ENCODE measurements around the gene RNLS. TPM values are rescaled to one million over a fixed set of nuclear protein-coding genes. Genes with fewer than 3 reads are reported as not detected.

The RNLS gene
- polyA plus RNA-seq, 3 donors, result 3.3 to 3.9 (median 3.7) TPM

DNA sequence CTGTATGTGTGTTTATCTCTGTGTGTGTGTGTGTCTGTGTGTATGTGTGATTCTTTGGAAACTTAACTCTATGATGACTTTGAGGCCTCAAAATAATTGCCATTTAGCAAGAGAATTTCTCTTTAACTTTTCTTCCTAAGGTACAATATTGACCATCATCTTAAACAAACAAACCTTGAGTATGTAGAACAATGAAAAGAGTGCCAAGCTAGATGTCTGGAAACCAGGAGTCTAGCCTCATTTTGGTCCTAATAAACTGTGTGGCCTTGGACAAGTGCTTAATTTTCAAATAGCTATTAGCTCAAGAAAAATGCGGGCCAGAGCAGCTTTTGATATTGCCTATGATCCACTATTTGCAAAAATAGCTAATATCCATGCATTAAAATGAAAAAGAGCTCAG is 119.3 kb downstream of the RNLS start:
- intact Hi-C loops (cut with micrococcal nuclease), result no loop called here
- WGBS (ENCODE audit: insufficient coverage), result no CpG with 5 or more reads among the region's 1 CpG
- TF ChIP-seq, protein P1, sequence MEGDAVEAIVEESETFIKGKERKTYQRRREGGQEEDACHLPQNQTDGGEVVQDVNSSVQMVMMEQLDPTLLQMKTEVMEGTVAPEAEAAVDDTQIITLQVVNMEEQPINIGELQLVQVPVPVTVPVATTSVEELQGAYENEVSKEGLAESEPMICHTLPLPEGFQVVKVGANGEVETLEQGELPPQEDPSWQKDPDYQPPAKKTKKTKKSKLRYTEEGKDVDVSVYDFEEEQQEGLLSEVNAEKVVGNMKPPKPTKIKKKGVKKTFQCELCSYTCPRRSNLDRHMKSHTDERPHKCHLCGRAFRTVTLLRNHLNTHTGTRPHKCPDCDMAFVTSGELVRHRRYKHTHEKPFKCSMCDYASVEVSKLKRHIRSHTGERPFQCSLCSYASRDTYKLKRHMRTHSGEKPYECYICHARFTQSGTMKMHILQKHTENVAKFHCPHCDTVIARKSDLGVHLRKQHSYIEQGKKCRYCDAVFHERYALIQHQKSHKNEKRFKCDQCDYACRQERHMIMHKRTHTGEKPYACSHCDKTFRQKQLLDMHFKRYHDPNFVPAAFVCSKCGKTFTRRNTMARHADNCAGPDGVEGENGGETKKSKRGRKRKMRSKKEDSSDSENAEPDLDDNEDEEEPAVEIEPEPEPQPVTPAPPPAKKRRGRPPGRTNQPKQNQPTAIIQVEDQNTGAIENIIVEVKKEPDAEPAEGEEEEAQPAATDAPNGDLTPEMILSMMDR (IDR thresholded peaks at IDR 0.05), result no peak
- H3K27me3 Mint-ChIP-seq (ENCODE audit: low read depth in 3 of 3), result no peaks in the 10 kb centered on the region
- Histone ChIP-seq H2AFZ (ENCODE audit: insufficient read depth, low read depth, low read length, poor library complexity, severe bottlenecking) (no peak overlapping the region), H3K79me2 (ENCODE audit: insufficient read depth, low read length) (no peaks in the 10 kb centered on the region), H3K4me3 (replicated peaks in 1 of 3; ENCODE audit: low read depth in 2 of 3, low read length in 3 of 3) (no peak overlapping the region), H3K9ac (ENCODE audit: insufficient read depth, low read length, poor library complexity, severe bottlenecking) (no peak overlapping the region), H4K20me1 (ENCODE audit: insufficient read depth, low read length) (no peaks in the 10 kb centered on the region), H3K36me3 (replicated peaks in 1 of 2; ENCODE audit: control insufficient read depth in 1 of 2, insufficient read depth in 2 of 2, low read length in 2 of 2) (no peaks in the 10 kb centered on the region), H3K27me3 (ENCODE audit: control insufficient read depth in 2 of 2, insufficient read depth in 2 of 2, low read length in 2 of 2) (no peaks in the 10 kb centered on the region), H3K4me1 (ENCODE audit: control insufficient read depth in 1 of 2, insufficient read depth in 2 of 2, low read length in 2 of 2) (peaks cover 0 to 7% of the 10 kb centered on the region in 2 donors), H3K4me2 (replicated peaks; ENCODE audit: extremely low read depth, low read length, poor library complexity, severe bottlenecking) (no peak overlapping the region), H3K27ac (ENCODE audit: low read depth in 1 of 2, low read length in 2 of 2) (no peak overlapping the region), H3K9me3 (replicated peaks in 1 of 2; ENCODE audit: control insufficient read depth in 1 of 2, insufficient read depth in 1 of 2, low read length in 2 of 2) (no peaks in the 10 kb centered on the region)
- H3K9me3 Mint-ChIP-seq, result no peaks in the 10 kb centered on the region
- no peak for DNase-seq
- no peaks in the 10 kb centered on the region for H3K36me3 Mint-ChIP-seq
- H3K4me1 Mint-ChIP-seq, result peaks cover 10% of the 10 kb centered on the region
- no peak overlapping the region for H3K4me3 Mint-ChIP-seq
- no peak overlapping the region for H3K27ac Mint-ChIP-seq

GRCh38 chr10:88461426-88461825 is 121.7 kb downstream of the RNLS start:
- no peak overlapping the region for H3K27ac Mint-ChIP-seq
- no peaks in the 10 kb centered on the region for H3K36me3 ChIP-seq (replicated peaks in 1 of 2; ENCODE audit: control insufficient read depth in 1 of 2, insufficient read depth in 2 of 2, low read length in 2 of 2)
- DNase-seq, result no peak
- H3K9me3 ChIP-seq (replicated peaks in 1 of 2; ENCODE audit: control insufficient read depth in 1 of 2, insufficient read depth in 1 of 2, low read length in 2 of 2), result no peaks in the 10 kb centered on the region
- H3K9me3 Mint-ChIP-seq, result peaks cover 0 to 1% (median 0%) of the 10 kb centered on the region in 7 donors
- H3K4me3 ChIP-seq (replicated peaks in 1 of 3; ENCODE audit: low read depth in 2 of 3, low read length in 3 of 3), result no peak overlapping the region
- H3K9ac ChIP-seq (ENCODE audit: insufficient read depth, low read length, poor library complexity, severe bottlenecking), result no peak overlapping the region
- no peak overlapping the region for H3K4me3 Mint-ChIP-seq
- WGBS (ENCODE audit: insufficient coverage), result no CpG with 5 or more reads among the region's 1 CpG
- peaks cover 18 to 23% of the 10 kb centered on the region in 2 donors for H3K4me1 ChIP-seq (ENCODE audit: control insufficient read depth in 1 of 2, insufficient read depth in 2 of 2, low read length in 2 of 2)
- intact Hi-C loops (cut with micrococcal nuclease), result no loop called here
- H2AFZ ChIP-seq (ENCODE audit: insufficient read depth, low read depth, low read length, poor library complexity, severe bottlenecking), result no peak overlapping the region
- H3K27me3 Mint-ChIP-seq (ENCODE audit: low read depth in 3 of 3), result peaks cover 0 to 2% (median 0%) of the 10 kb centered on the region in 3 donors
- H3K4me1 Mint-ChIP-seq, result peaks cover 31% of the 10 kb centered on the region
- no peak overlapping the region for H3K27ac ChIP-seq (ENCODE audit: low read depth in 1 of 2, low read length in 2 of 2)
- H3K36me3 Mint-ChIP-seq, result no peaks in the 10 kb centered on the region
- H3K4me2 ChIP-seq (replicated peaks; ENCODE audit: extremely low read depth, low read length, poor library complexity, severe bottlenecking), result no peak overlapping the region
- no peaks in the 10 kb centered on the region for H3K79me2 ChIP-seq (ENCODE audit: insufficient read depth, low read length)
- TF ChIP-seq, protein P1 (IDR thresholded peaks at IDR 0.05), result no peak
- no peaks in the 10 kb centered on the region for H3K27me3 ChIP-seq (ENCODE audit: control insufficient read depth in 2 of 2, insufficient read depth in 2 of 2, low read length in 2 of 2)
- H4K20me1 ChIP-seq (ENCODE audit: insufficient read depth, low read length), result no peaks in the 10 kb centered on the region

Data from CD14-positive monocyte (primary cell).